ENCODE measurements around the gene NOL11. TPM values are rescaled to one million over a fixed set of nuclear protein-coding genes. Genes with fewer than 3 reads are reported as not detected.
A peak's percentile ranks its signal among the peaks of the same experiment; 100 is the strongest.

Gene NOL11
- 10 to 100 TPM; 25.0 to 33.8 TPM for total RNA-seq

- under 1% methylated on average over 48 of the region's 49 CpGs for WGBS
- intact Hi-C loops (cut with DNase I), result loop anchor here (5.0 kb wide), 1 partner anchor 110 kb away; the partner anchor contains the start of gene BPTF
- Histone ChIP-seq H3K27me3 (replicated peaks; ENCODE audit: insufficient read depth) (no peaks in the 10 kb centered on the region), H3K36me3 (peaks cover 7 to 9% of the 10 kb centered on the region in 2 donors), H3K4me3 (peak within 1 kb of the TSS; percentile 69 to 89), H3K4me1 (replicated peaks) (no peaks in the 10 kb centered on the region), H3K9me3 (no peaks in the 10 kb centered on the region), H3K27ac (peak within 1 kb of the TSS; percentile 84)
- peak; percentile 99 for DNase-seq (ENCODE audit: low spot score)
- peak; percentile 100 for TF ChIP-seq POLR2AphosphoS5 (IDR thresholded peaks at IDR 0.05)
- peak; percentile 82 for TF ChIP-seq POLR2A (IDR thresholded peaks at IDR 0.05)
- TF ChIP-seq, protein P1, sequence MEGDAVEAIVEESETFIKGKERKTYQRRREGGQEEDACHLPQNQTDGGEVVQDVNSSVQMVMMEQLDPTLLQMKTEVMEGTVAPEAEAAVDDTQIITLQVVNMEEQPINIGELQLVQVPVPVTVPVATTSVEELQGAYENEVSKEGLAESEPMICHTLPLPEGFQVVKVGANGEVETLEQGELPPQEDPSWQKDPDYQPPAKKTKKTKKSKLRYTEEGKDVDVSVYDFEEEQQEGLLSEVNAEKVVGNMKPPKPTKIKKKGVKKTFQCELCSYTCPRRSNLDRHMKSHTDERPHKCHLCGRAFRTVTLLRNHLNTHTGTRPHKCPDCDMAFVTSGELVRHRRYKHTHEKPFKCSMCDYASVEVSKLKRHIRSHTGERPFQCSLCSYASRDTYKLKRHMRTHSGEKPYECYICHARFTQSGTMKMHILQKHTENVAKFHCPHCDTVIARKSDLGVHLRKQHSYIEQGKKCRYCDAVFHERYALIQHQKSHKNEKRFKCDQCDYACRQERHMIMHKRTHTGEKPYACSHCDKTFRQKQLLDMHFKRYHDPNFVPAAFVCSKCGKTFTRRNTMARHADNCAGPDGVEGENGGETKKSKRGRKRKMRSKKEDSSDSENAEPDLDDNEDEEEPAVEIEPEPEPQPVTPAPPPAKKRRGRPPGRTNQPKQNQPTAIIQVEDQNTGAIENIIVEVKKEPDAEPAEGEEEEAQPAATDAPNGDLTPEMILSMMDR (IDR thresholded peaks at IDR 0.05), result peak; percentile 89 to 100 (median 98)
These were observed at the start of gene NOL11 for GRCh38 chr17:67717624-67718324. TSS of gene NOL11 (plus strand) at chr17:67717936. CDS start at chr17:67717948, 12 bp downstream.

- no peak overlapping the region for H3K4me3 ChIP-seq
- TF ChIP-seq, protein P1 (IDR thresholded peaks at IDR 0.05), result no peak
- peak; percentile 55 for TF ChIP-seq POLR2AphosphoS5 (IDR thresholded peaks at IDR 0.05)
- H3K27ac ChIP-seq, result peak overlapping the region in 1 of 2 donors; percentile 50
- no peaks in the 10 kb centered on the region for H3K4me1 ChIP-seq (replicated peaks)
- 12% methylated on average over 3 of the region's 3 CpGs for WGBS
- no peaks in the 10 kb centered on the region for H3K36me3 ChIP-seq
- no peaks in the 10 kb centered on the region for H3K9me3 ChIP-seq
- intact Hi-C loops (cut with DNase I), result no loop called here
- peak; percentile 62 for DNase-seq (ENCODE audit: low spot score)
- no peaks in the 10 kb centered on the region for H3K27me3 ChIP-seq (replicated peaks; ENCODE audit: insufficient read depth)
These were observed 46.2 kb upstream of the NOL11 start for GRCh38 chr17:67671493-67671892.

DNA sequence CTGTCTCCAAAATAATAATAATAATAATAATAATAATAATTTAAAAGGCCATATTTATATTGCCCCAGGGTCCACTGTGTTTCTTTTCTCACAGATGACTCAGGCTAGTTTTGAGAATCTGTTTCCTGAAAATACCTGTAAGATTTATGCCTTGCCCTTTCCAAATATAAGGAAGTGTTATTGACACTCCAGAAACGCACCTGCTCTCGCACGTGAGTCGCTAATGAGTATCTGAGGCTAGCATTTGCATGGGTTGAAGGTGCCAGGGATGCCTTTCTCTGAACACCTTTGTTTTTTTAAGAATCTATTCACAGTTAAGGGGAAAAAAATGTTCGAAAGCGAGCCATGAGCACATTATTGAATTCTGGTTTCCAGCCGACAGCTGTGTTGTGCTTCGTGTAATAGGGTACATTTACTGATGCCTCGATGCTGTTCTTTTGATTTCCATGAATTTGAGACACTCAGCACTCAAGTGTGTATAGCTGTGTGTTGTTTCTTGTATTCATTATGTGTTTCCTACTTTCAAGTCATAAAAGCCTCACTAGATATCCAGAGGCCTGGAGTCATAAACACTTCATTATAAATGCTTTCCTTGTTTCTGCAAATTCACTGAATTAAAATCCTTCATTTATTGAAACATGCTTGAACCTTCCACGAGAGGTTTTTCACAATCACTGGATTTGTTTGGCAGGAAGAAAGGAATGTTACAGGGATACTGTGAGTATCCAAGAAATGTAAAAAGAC is 45.0 kb upstream of the NOL11 start:
- H3K4me3 ChIP-seq, result no peak overlapping the region
- TF ChIP-seq POLR2AphosphoS5 (IDR thresholded peaks at IDR 0.05), result no peak
- no peak for TF ChIP-seq POLR2A (IDR thresholded peaks at IDR 0.05)
- WGBS, result 51% methylated on average over 10 of the region's 10 CpGs
- DNase-seq (ENCODE audit: low spot score), result no peak
- H3K4me1 ChIP-seq (replicated peaks), result no peaks in the 10 kb centered on the region
- H3K27me3 ChIP-seq (replicated peaks; ENCODE audit: insufficient read depth), result no peaks in the 10 kb centered on the region
- no peaks in the 10 kb centered on the region for H3K36me3 ChIP-seq
- H3K9me3 ChIP-seq, result no peaks in the 10 kb centered on the region
- intact Hi-C loops (cut with DNase I), result no loop called here
- peak overlapping the region in 1 of 2 donors; percentile 50 for H3K27ac ChIP-seq

DNA sequence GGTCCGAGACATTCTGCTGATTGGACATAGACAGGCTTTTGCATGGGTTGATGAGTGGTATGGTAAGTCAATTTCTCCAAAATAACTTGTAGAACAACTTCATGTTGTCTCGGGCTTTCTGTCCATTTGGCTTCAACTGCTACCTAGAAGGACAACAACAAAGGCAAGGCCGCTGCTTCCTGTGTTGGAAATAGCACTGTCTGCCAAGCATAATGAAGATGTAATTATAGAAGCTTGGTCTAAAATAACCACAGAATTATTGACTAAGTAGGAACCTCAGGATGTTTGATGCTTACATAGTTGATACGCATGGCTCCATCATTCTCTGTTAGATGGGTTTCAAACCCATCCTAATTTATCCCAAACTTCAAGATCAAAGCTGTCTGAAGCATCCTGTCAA is 42.3 kb upstream of the NOL11 start:
- no peak for DNase-seq (ENCODE audit: low spot score)
- intact Hi-C loops (cut with DNase I), result loop anchor here (5.0 kb wide), 1 partner anchor 33 kb away; no protein-coding TSS in a partner anchor
- 82% methylated on average over 4 of the region's 4 CpGs for WGBS
- no peaks in the 10 kb centered on the region for H3K36me3 ChIP-seq
- H3K4me3 ChIP-seq, result no peak overlapping the region
- no peaks in the 10 kb centered on the region for H3K4me1 ChIP-seq (replicated peaks)
- TF ChIP-seq POLR2A (IDR thresholded peaks at IDR 0.05), result no peak
- TF ChIP-seq POLR2AphosphoS5 (IDR thresholded peaks at IDR 0.05), result no peak
- TF ChIP-seq, protein P1 (IDR thresholded peaks at IDR 0.05), result no peak
- H3K9me3 ChIP-seq, result no peaks in the 10 kb centered on the region
- no peak overlapping the region for H3K27ac ChIP-seq
- no peaks in the 10 kb centered on the region for H3K27me3 ChIP-seq (replicated peaks; ENCODE audit: insufficient read depth)

DNA sequence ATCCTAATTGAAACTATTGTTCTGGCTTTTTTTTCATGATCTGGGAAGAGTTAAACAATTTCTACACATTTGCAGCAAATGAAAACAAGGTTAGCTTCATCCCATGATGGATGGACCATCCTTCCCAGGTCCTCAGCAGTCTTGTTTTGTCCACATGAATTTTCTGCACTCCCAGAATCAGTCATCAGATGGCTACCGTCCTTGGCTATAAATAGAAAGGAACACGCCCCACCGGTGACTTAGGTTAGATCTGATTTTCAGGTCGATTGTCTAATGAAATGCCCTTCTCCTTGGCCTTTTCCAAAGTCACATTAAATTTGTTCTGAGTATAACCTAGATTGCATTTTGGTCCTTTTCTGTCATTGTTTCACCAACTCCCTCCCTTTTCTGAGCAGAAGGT is 41.4 kb upstream of the NOL11 start:
- no peak overlapping the region for H3K27ac ChIP-seq
- H3K36me3 ChIP-seq, result no peaks in the 10 kb centered on the region
- no peaks in the 10 kb centered on the region for H3K9me3 ChIP-seq
- WGBS, result 49% methylated on average over 4 of the region's 4 CpGs
- no peak overlapping the region for H3K4me3 ChIP-seq
- H3K4me1 ChIP-seq (replicated peaks), result no peaks in the 10 kb centered on the region
- H3K27me3 ChIP-seq (replicated peaks; ENCODE audit: insufficient read depth), result no peaks in the 10 kb centered on the region
- intact Hi-C loops (cut with DNase I), result loop anchor here (5.0 kb wide), 1 partner anchor 34 kb away; no protein-coding TSS in a partner anchor
- no peak for TF ChIP-seq POLR2AphosphoS5 (IDR thresholded peaks at IDR 0.05)
- no peak for TF ChIP-seq POLR2A (IDR thresholded peaks at IDR 0.05)
- TF ChIP-seq, protein P1 (IDR thresholded peaks at IDR 0.05), result no peak
- no peak for DNase-seq (ENCODE audit: low spot score)

Data from prostate gland (tissue), 2 donors.